Suprapubic skin (tissue), 4 donors: ENCODE data around the gene SLC22A1. TPM values are rescaled to one million over a fixed set of nuclear protein-coding genes. Genes with fewer than 3 reads are reported as not detected.

ENCODE experiments used
- DNase-seq, 2 donors: peaks; one replicate each; pipeline ENCODE4 v3.0.0-alpha.2; 2019; ENCODE audit warnings: low spot score in 2 of 2
- H3K27ac ChIP-seq: fragments of 200-600 bp; sonication (generic); one replicate; pipeline ENCODE4 v1.5.1; 2019
- H3K27me3 ChIP-seq: fragments of 200-600 bp; sonication (generic); one replicate; pipeline ENCODE4 v1.5.1; 2019
- H3K36me3 ChIP-seq: fragments of 200-600 bp; sonication (generic); one replicate; pipeline ENCODE4 v1.5.1; 2019
- H3K4me1 ChIP-seq: fragments of 200-600 bp; sonication (generic); one replicate; pipeline ENCODE4 v1.5.1; 2019
- H3K4me3 ChIP-seq: fragments of 200-600 bp; sonication (generic); one replicate; pipeline ENCODE4 v1.5.1; 2019; ENCODE audit warnings: mild to moderate bottlenecking
- H3K9me3 ChIP-seq: fragments of 200-600 bp; sonication (generic); one replicate; pipeline ENCODE4 v1.5.1; 2019
- EP300 ChIP-seq: sonication (generic); formaldehyde crosslinking; IDR thresholded peaks from one replicate; pipeline ENCODE4 v1.6.1; 2017; ENCODE audit warnings: antibody characterized with exemption
- POLR2A ChIP-seq, 2 donors: fragments of 450-650 bp; IDR thresholded peaks; one replicate each; pipeline ENCODE4 v1.6.1; 2017; ENCODE audit warnings: antibody characterized with exemption in 2 of 2, mild to moderate bottlenecking in 2 of 2, moderate library complexity in 2 of 2
- POLR2AphosphoS5 ChIP-seq, 3 donors: sonication (generic); formaldehyde crosslinking; IDR thresholded peaks; one replicate each; pipeline ENCODE4 v1.6.1; 2017; ENCODE audit warnings: antibody characterized with exemption in 3 of 3
- WGBS: methylation state at CpG from one replicate; pipeline ENCODE4 v1.1.5; 2018; 5-methylcytosine and 5-hydroxymethylcytosine counted together
- total RNA-seq, 4 donors: library from RNA; depleted of rRNA; stranded (reverse); fragments of >200 nt; gene quantifications; one replicate each; pipeline ENCODE4 v1.1.0, GENCODE V29; 2016
- TF ChIP-seq, protein P1 (sequence below), 2 donors: fragments of 200-600 bp in 1 of 2; fragments of 450-650 bp in 1 of 2; sonication (generic) in 1 of 2; IDR thresholded peaks; one replicate each; pipeline ENCODE4 v1.5.1; 2016 to 2019; ENCODE audit warnings: antibody characterized with exemption in 2 of 2, mild to moderate bottlenecking in 1 of 2, moderate library complexity in 1 of 2

The SLC22A1 gene
- total RNA-seq, 4 donors from 2014 or later, result 0.26 to 3.9 (median 3.3) TPM; not detected in 1

DNA sequence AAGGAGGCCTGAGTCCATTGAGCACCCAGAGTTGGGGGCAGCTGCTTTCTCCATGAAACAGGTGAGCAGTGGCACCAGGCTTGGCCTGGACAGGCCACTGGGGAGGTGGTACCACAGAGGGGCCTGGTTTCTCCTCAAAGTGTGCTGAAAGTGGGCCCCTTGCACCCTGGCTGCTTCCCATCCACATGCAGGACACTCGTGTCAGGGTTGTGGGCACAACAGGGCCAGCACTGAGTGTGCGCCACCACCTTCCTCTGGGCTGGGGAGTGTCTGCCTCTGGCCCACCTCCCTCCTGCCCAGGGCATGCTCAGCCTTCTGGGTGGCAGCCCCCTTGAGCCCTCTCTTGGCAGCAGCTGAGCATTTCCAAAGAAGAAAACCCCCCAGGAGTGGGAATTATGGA is 5.2 kb upstream of the SLC22A1 start:
- no peaks in the 10 kb centered on the region for H3K27me3 ChIP-seq
- H3K27ac ChIP-seq, result no peak overlapping the region
- no peak for DNase-seq
- no peaks in the 10 kb centered on the region for H3K9me3 ChIP-seq
- no peaks in the 10 kb centered on the region for H3K4me1 ChIP-seq
- no peak overlapping the region for H3K4me3 ChIP-seq
- TF ChIP-seq POLR2A (IDR thresholded peaks at IDR 0.05) (no peak), EP300 (no peak), POLR2AphosphoS5 (IDR thresholded peaks at IDR 0.05) (no peak)
- TF ChIP-seq, protein P1, sequence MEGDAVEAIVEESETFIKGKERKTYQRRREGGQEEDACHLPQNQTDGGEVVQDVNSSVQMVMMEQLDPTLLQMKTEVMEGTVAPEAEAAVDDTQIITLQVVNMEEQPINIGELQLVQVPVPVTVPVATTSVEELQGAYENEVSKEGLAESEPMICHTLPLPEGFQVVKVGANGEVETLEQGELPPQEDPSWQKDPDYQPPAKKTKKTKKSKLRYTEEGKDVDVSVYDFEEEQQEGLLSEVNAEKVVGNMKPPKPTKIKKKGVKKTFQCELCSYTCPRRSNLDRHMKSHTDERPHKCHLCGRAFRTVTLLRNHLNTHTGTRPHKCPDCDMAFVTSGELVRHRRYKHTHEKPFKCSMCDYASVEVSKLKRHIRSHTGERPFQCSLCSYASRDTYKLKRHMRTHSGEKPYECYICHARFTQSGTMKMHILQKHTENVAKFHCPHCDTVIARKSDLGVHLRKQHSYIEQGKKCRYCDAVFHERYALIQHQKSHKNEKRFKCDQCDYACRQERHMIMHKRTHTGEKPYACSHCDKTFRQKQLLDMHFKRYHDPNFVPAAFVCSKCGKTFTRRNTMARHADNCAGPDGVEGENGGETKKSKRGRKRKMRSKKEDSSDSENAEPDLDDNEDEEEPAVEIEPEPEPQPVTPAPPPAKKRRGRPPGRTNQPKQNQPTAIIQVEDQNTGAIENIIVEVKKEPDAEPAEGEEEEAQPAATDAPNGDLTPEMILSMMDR (IDR thresholded peaks at IDR 0.05), result no peak
- 100% methylated on average over 1 of the region's 2 CpGs for WGBS
- H3K36me3 ChIP-seq, result peaks cover 10% of the 10 kb centered on the region

DNA sequence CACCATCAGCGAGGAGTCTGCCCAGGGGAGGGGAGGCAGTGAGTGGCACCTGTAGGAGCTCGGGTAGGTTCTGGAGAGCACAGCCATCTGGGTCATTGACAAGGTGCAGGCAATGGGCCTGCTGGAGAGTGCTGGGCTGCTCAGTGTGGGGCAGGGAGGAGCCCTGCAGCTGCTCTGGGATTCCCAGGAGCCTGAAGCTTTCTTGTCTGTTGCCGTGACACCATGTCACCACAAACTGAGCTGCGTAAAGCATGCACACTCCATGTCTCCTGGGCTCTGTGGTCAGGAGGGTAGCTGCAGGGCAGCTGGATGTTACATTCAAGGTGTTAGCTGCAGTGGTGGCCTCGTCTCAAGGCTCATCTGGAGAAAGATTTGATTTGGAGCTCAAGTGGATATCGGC is 4.5 kb upstream of the SLC22A1 start:
- 98% methylated on average over 4 of the region's 6 CpGs for WGBS
- Histone ChIP-seq H3K27ac (no peak overlapping the region), H3K36me3 (peaks cover 10% of the 10 kb centered on the region), H3K4me1 (no peaks in the 10 kb centered on the region), H3K4me3 (no peak overlapping the region), H3K9me3 (no peaks in the 10 kb centered on the region), H3K27me3 (no peaks in the 10 kb centered on the region)
- DNase-seq, result no peak
- TF ChIP-seq POLR2AphosphoS5 (IDR thresholded peaks at IDR 0.05), result no peak
- TF ChIP-seq POLR2A (IDR thresholded peaks at IDR 0.05), result no peak
- no peak for TF ChIP-seq EP300
- TF ChIP-seq, protein P1 (IDR thresholded peaks at IDR 0.05), result no peak

DNA sequence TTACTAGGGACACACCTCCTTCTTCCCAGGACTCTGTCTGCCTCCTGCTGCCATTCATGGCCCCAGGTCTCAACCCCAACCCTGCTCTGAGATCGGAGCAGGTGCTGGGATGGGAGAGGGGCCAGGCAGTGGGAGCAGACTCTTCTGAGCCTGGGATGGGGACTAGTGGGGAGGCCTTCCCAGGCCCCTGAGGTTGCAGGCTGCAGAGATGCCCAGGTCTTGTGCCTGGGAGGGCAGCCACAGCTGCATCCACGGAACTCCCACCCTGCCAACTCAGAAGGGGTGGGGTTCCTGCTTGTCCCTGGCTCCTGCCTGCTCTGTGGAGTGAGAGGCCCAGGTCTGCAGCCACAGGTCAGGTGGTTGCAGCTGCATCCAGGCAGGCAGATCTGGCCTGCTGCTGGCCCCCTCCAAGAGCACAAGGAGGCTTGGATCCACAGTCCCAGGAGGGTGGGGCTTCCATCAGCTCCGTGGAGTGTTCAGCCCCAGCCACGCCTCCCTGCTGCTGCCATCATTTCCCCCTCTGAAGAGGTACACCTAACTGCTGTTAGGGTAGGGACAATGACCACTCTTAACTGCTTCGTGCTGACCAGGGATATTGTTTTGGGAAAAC is 2.9 kb upstream of the SLC22A1 start:
- Histone ChIP-seq H3K4me3 (no peak overlapping the region), H3K4me1 (no peaks in the 10 kb centered on the region), H3K27me3 (no peaks in the 10 kb centered on the region), H3K9me3 (no peaks in the 10 kb centered on the region), H3K36me3 (peaks cover 10% of the 10 kb centered on the region), H3K27ac (no peak overlapping the region)
- WGBS, result 78% methylated on average over 5 of the region's 5 CpGs
- DNase-seq, result no peak
- TF ChIP-seq POLR2AphosphoS5 (IDR thresholded peaks at IDR 0.05) (no peak), EP300 (no peak), POLR2A (IDR thresholded peaks at IDR 0.05) (no peak)
- TF ChIP-seq, protein P1 (IDR thresholded peaks at IDR 0.05), result no peak

DNA sequence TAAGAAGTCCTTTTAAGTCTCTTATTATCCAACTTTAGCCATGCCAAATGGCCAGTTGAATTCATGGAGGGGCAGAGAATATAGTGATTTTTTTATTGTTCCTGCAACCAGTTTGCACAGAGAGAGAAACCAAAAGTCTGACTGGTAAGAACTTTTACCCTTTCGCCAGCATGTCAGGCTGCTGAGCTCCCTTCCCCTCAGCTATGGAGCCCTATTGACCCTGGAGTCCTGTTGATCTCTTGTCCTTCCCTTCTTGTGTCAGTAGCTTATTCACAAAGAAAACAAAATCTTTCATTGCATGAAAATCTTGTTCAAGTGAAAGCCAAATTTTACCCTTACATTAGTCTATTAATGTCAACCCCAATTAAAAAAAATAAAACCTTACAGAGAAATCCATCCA is 1.5 kb upstream of the SLC22A1 start:
- WGBS, result 89% methylated on average over 1 of the region's 1 CpG
- H3K9me3 ChIP-seq, result no peaks in the 10 kb centered on the region
- H3K36me3 ChIP-seq, result peaks cover 10% of the 10 kb centered on the region
- no peak overlapping the region for H3K4me3 ChIP-seq
- TF ChIP-seq, protein P1 (IDR thresholded peaks at IDR 0.05), result no peak
- no peak for TF ChIP-seq EP300
- TF ChIP-seq POLR2AphosphoS5 (IDR thresholded peaks at IDR 0.05), result no peak
- no peak for TF ChIP-seq POLR2A (IDR thresholded peaks at IDR 0.05)
- no peak for DNase-seq
- no peaks in the 10 kb centered on the region for H3K27me3 ChIP-seq
- H3K27ac ChIP-seq, result no peak overlapping the region
- no peaks in the 10 kb centered on the region for H3K4me1 ChIP-seq

DNA sequence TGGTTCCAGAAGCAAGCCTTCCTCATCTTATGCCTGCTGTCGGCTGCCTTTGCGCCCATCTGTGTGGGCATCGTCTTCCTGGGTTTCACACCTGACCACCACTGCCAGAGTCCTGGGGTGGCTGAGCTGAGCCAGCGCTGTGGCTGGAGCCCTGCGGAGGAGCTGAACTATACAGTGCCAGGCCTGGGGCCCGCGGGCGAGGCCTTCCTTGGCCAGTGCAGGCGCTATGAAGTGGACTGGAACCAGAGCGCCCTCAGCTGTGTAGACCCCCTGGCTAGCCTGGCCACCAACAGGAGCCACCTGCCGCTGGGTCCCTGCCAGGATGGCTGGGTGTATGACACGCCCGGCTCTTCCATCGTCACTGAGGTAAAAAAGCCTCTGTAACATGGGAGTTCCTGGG is 366 bp downstream of the SLC22A1 start:
- Histone ChIP-seq H3K27ac (no peak overlapping the region), H3K4me1 (no peaks in the 10 kb centered on the region), H3K9me3 (no peaks in the 10 kb centered on the region), H3K27me3 (no peaks in the 10 kb centered on the region), H3K4me3 (no peak overlapping the region), H3K36me3 (peaks cover 3% of the 10 kb centered on the region)
- DNase-seq, result no peak
- 93% methylated on average over 11 of the region's 14 CpGs for WGBS
- TF ChIP-seq, protein P1 (IDR thresholded peaks at IDR 0.05), result no peak
- TF ChIP-seq POLR2AphosphoS5 (IDR thresholded peaks at IDR 0.05) (no peak), POLR2A (IDR thresholded peaks at IDR 0.05) (no peak), EP300 (no peak)
